Measurements from ENCODE around the gene CORO2A. TPM values are rescaled to one million over a fixed set of nuclear protein-coding genes. Genes with fewer than 3 reads are reported as not detected.

CORO2A gene
- total and polyA plus RNA-seq, 2 of the 4 experiments (the other 2 are of a cell fraction): 1.9 to 2.2 TPM

GRCh38 chr9:98203153-98203552 is 10.7 kb upstream of the CORO2A start:
- CTCF ChIA-PET: no interaction called here
- TF ChIP-seq POLR2A (IDR thresholded peaks at IDR 0.05; ENCODE audit: low read depth, low read length): no peak
- TF ChIP-seq CEBPB (IDR thresholded peaks at IDR 0.05; ENCODE audit: low read depth, low read length): no peak
- no peak for TF ChIP-seq CTCF (conservative IDR thresholded peaks at IDR 0.05; ENCODE audit: low read depth, low read length)
- TF ChIP-seq MAFK (IDR thresholded peaks at IDR 0.05; ENCODE audit: low read depth, low read length): no peak
- TF ChIP-seq ELK1 (IDR thresholded peaks at IDR 0.05; ENCODE audit: borderline replicate concordance, low read depth, low read length): no peak
- no peak for TF ChIP-seq NFE2L2 (IDR thresholded peaks at IDR 0.05; ENCODE audit: low read depth, low read length)
- TF ChIP-seq BHLHE40 (IDR thresholded peaks at IDR 0.05; ENCODE audit: low read depth, low read length): no peak
- TF ChIP-seq RCOR1 (IDR thresholded peaks at IDR 0.05; ENCODE audit: insufficient replicate concordance, low read length): no peak
- no peak for TF ChIP-seq MXI1 (IDR thresholded peaks at IDR 0.05; ENCODE audit: borderline replicate concordance, low read depth, low read length)
- no peak for TF ChIP-seq RFX5 (IDR thresholded peaks at IDR 0.05; ENCODE audit: low read depth, low read length)
- no peak for TF ChIP-seq SMC3 (IDR thresholded peaks at IDR 0.05; ENCODE audit: low read depth, low read length)
- no peak for TF ChIP-seq RAD21 (IDR thresholded peaks at IDR 0.05; ENCODE audit: low read length)
- TF ChIP-seq FOS (IDR thresholded peaks at IDR 0.05; ENCODE audit: low read depth, low read length): no peak
- no peak for TF ChIP-seq MAZ (IDR thresholded peaks at IDR 0.05; ENCODE audit: borderline replicate concordance, low read depth, low read length)
- no peak for TF ChIP-seq USF2 (IDR thresholded peaks at IDR 0.05; ENCODE audit: low read depth, low read length)
- no peak for TF ChIP-seq CHD1 (IDR thresholded peaks at IDR 0.05; ENCODE audit: low read depth, low read length)
- H3K9me3 ChIP-seq (ENCODE audit: control insufficient read depth, insufficient read depth, low read length): no peaks in the 10 kb centered on the region
- H2BK15ac ChIP-seq (ENCODE audit: low read depth, low read length): no peak overlapping the region
- H3K4ac ChIP-seq (ENCODE audit: low read depth, low read length): no peak overlapping the region
- H3K56ac ChIP-seq (ENCODE audit: extremely low read depth, insufficient read depth, low read length): no peak overlapping the region
- H4K20me1 ChIP-seq (ENCODE audit: insufficient read depth, low read length): no peaks in the 10 kb centered on the region
- H3K79me1 ChIP-seq (ENCODE audit: low read depth in 1 of 2, low read length in 2 of 2): peaks cover 4 to 6% of the 10 kb centered on the region in 2 experiments; a peak in 1 of 4 replicates
- no peak overlapping the region for H3K27ac ChIP-seq (ENCODE audit: insufficient read depth, low read length)
- H4K8ac ChIP-seq (ENCODE audit: low read depth in 2 of 2, low read length in 2 of 2): no peak overlapping the region
- H3K9me1 ChIP-seq (ENCODE audit: insufficient read depth, low read length): no peaks in the 10 kb centered on the region
- H3K23ac ChIP-seq (ENCODE audit: low read depth, low read length): no peak overlapping the region
- DNase-seq (no peak), ATAC-seq (ENCODE audit: low read depth) (no peak)
- no peak overlapping the region for H4K5ac ChIP-seq (ENCODE audit: low read depth, low read length)
- peaks cover 16% of the 10 kb centered on the region for H3K36me3 ChIP-seq (ENCODE audit: control insufficient read depth, insufficient read depth, low read length)
- H3K4me2 ChIP-seq (ENCODE audit: low read depth, low read length): no peak overlapping the region
- no peak overlapping the region for H4K91ac ChIP-seq (ENCODE audit: insufficient read depth, low read depth, low read length)
- in situ Hi-C loops (cut with MboI; ENCODE audit: low sequenced_read_pairs) (no loop called here), dilution Hi-C loops (cut with HindIII; ENCODE audit: low sequenced_read_pairs, unreplicated experiment) (no loop called here), intact Hi-C loops (cut with micrococcal nuclease) (no loop called here)
- H3K27me3 ChIP-seq (ENCODE audit: control insufficient read depth, insufficient read depth, low read length): no peaks in the 10 kb centered on the region
- H2BK20ac ChIP-seq (ENCODE audit: low read depth, low read length): no peak overlapping the region
- H3K18ac ChIP-seq (ENCODE audit: low read depth, low read length): no peak overlapping the region
- no CpG with 5 or more reads among the region's 7 CpGs for WGBS, 2 experiments (ENCODE audit: extremely low coverage in 2 of 2, insufficient read length in 1 of 2)
- H2AK5ac ChIP-seq (ENCODE audit: low read depth, low read length): no peak overlapping the region
- no peak overlapping the region for H3K14ac ChIP-seq (replicated peaks; ENCODE audit: low read depth, low read length)
- no peak overlapping the region for H3K4me3 ChIP-seq (ENCODE audit: insufficient read depth, low read depth, low read length)
- H2BK5ac ChIP-seq (ENCODE audit: low read depth, low read length, poor library complexity, severe bottlenecking): no peak overlapping the region
- peak overlapping the region; percentile 3 for H2AFZ ChIP-seq (replicated peaks; ENCODE audit: low read length, poor library complexity)
- H2AK9ac ChIP-seq (replicated peaks; ENCODE audit: low read depth, low read length, poor library complexity): no peak overlapping the region
- H2BK120ac ChIP-seq (ENCODE audit: low read depth, low read length): no peak overlapping the region
- BruUV-seq (replicated peaks): no TSS peak
- H3K4me1 ChIP-seq (ENCODE audit: control insufficient read depth, insufficient read depth, low read length): no peaks in the 10 kb centered on the region
- no peak overlapping the region for H3K9ac ChIP-seq (ENCODE audit: low read depth, low read length)
- POLR2A ChIA-PET (ENCODE audit: unreplicated experiment): no interaction called here

Measured in IMR-90 (cell line).